ENCODE data around the gene MVK.

GRCh38 chr12:109557805-109558204 lies 15.8 kb upstream of the MVK start:
- TF ChIP-seq, protein P1, sequence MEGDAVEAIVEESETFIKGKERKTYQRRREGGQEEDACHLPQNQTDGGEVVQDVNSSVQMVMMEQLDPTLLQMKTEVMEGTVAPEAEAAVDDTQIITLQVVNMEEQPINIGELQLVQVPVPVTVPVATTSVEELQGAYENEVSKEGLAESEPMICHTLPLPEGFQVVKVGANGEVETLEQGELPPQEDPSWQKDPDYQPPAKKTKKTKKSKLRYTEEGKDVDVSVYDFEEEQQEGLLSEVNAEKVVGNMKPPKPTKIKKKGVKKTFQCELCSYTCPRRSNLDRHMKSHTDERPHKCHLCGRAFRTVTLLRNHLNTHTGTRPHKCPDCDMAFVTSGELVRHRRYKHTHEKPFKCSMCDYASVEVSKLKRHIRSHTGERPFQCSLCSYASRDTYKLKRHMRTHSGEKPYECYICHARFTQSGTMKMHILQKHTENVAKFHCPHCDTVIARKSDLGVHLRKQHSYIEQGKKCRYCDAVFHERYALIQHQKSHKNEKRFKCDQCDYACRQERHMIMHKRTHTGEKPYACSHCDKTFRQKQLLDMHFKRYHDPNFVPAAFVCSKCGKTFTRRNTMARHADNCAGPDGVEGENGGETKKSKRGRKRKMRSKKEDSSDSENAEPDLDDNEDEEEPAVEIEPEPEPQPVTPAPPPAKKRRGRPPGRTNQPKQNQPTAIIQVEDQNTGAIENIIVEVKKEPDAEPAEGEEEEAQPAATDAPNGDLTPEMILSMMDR (conservative IDR thresholded peaks at IDR 0.05; ENCODE audit: low read depth in 2 of 2), result no peak
- TF ChIP-seq CREB1 (CRISPR knock-in tag; IDR thresholded peaks at IDR 0.05; ENCODE audit: low read depth) (no peak), POLR2AphosphoS5 (IDR thresholded peaks at IDR 0.05; ENCODE audit: low read depth) (no peak), EZH2 (IDR thresholded peaks at IDR 0.05; ENCODE audit: low read depth, unreplicated experiment) (no peak), REST (IDR thresholded peaks at IDR 0.05; ENCODE audit: unreplicated experiment) (no peak), JUNB (IDR thresholded peaks at IDR 0.05; ENCODE audit: unreplicated experiment) (no peak), EZH2phosphoT487 (IDR thresholded peaks at IDR 0.05; ENCODE audit: unreplicated experiment) (no peak), NANOG (IDR thresholded peaks at IDR 0.05; ENCODE audit: borderline replicate concordance) (no peak)
